OCI-LY3 (cell line): ENCODE measurements around the gene DEAF1.

Experiments used
- H2AFZ ChIP-seq: fragments of 200-600, 300-600 bp; shearing (Covaris generic); 2 replicates; pipeline ENCODE4 v1.6.0; 2014; ENCODE audit warnings: antibody characterized with exemption, low read depth, low read length
- H3K27ac ChIP-seq: fragments of 200-600, 300-600 bp; sonication (generic); 2 replicates; pipeline ENCODE4 v1.5.1; 2014; ENCODE audit warnings: mild to moderate bottlenecking, low read length, moderate library complexity, mixed read lengths
- H3K27me3 ChIP-seq: fragments of 200-600, 300-600 bp; sonication (generic); 2 replicates; pipeline ENCODE4 v1.6.1; 2014; ENCODE audit warnings: low read depth, low read length, mixed read lengths
- H3K36me3 ChIP-seq: fragments of 200-600, 300-600 bp; sonication (generic); replicated peaks from 2 replicates; pipeline ENCODE3; 2014; ENCODE audit warnings: low read depth, low read length, mixed read lengths
- H3K4me1 ChIP-seq: fragments of 300-600, 200-600 bp; sonication (generic); 2 replicates; pipeline ENCODE4 v1.6.1; 2014; ENCODE audit warnings: low read length, mixed read lengths
- H3K4me2 ChIP-seq: fragments of 200-600, 300-600 bp; sonication (generic); 2 replicates; pipeline ENCODE4 v1.6.1; 2014; ENCODE audit warnings: low read length, mixed read lengths
- H3K4me3 ChIP-seq: fragments of 300-600, 200-600 bp; sonication (generic); 2 replicates; pipeline ENCODE4 v1.5.1; 2014; ENCODE audit warnings: antibody characterized with exemption, mild to moderate bottlenecking, low read length, moderate library complexity
- H3K79me2 ChIP-seq: fragments of 300-600, 200-600 bp; shearing (Covaris generic); 2 replicates; pipeline ENCODE4 v1.6.1; 2014; ENCODE audit warnings: mild to moderate bottlenecking, low read length, mixed read lengths
- H3K9ac ChIP-seq: fragments of 300-600, 200-600 bp; shearing (Covaris generic); 2 replicates; pipeline ENCODE4 v1.6.0; 2014; ENCODE audit warnings: mild to moderate bottlenecking, low read length, moderate library complexity
- H3K9me3 ChIP-seq: fragments of 200-600, 300-600 bp; shearing (Covaris generic); 2 replicates; pipeline ENCODE4 v1.6.1; 2014; ENCODE audit warnings: low read length, mixed read lengths; ENCODE audit not compliant: insufficient read depth
- H4K20me1 ChIP-seq: fragments of 200-600, 300-600 bp; sonication (generic); 2 replicates; pipeline ENCODE4 v1.6.1; 2016; ENCODE audit warnings: low read length, mixed read lengths; ENCODE audit not compliant: insufficient read depth
- EZH2phosphoT487 ChIP-seq: fragments of 200-600 bp; shearing (Covaris generic); IDR thresholded peaks from 2 replicates; pipeline ENCODE4 v1.6.1; 2018; ENCODE audit warnings: antibody characterized with exemption, mixed run types, low read depth
- TF ChIP-seq, protein P1 (sequence below): fragments of 200-600, 300-600 bp; sonication (generic); IDR thresholded peaks from 2 replicates; pipeline ENCODE4 v1.5.1; 2014; ENCODE audit warnings: antibody characterized with exemption, low read length, low read depth

The DEAF1 gene

DNA sequence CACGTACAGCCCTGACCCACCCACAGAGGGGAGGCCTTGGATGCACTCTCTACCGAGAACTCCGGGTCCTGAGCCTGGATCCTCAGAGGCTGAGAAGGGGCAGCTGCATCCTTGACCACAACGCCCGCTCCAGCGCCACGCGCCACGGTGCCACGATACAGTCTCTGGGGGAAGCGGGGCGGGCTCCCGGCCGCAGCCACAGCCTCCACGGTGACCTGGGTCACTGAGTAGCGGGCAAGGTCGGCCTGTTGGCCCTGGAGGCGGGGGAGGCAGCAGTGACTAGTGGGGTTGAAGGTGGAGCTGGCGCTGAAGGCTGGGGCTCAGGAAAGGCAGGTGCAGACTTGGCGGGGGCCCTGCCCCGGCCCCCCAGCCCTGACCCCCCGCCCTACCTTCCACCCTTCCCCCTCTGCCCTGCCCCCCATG is 75.4 kb downstream of the DEAF1 start:
- Histone ChIP-seq H3K4me2 (no peak overlapping the region), H3K4me1 (peaks cover 18% of the 10 kb centered on the region), H3K27me3 (no peaks in the 10 kb centered on the region), H3K4me3 (no peak overlapping the region), H3K36me3 (no peaks in the 10 kb centered on the region), H3K9me3 (no peaks in the 10 kb centered on the region), H4K20me1 (no peaks in the 10 kb centered on the region), H2AFZ (no peak overlapping the region), H3K9ac (no peak overlapping the region), H3K79me2 (peaks cover 5% of the 10 kb centered on the region; the same call in 1 of the 2 replicates), H3K27ac (no peak overlapping the region)
- TF ChIP-seq, protein P1, sequence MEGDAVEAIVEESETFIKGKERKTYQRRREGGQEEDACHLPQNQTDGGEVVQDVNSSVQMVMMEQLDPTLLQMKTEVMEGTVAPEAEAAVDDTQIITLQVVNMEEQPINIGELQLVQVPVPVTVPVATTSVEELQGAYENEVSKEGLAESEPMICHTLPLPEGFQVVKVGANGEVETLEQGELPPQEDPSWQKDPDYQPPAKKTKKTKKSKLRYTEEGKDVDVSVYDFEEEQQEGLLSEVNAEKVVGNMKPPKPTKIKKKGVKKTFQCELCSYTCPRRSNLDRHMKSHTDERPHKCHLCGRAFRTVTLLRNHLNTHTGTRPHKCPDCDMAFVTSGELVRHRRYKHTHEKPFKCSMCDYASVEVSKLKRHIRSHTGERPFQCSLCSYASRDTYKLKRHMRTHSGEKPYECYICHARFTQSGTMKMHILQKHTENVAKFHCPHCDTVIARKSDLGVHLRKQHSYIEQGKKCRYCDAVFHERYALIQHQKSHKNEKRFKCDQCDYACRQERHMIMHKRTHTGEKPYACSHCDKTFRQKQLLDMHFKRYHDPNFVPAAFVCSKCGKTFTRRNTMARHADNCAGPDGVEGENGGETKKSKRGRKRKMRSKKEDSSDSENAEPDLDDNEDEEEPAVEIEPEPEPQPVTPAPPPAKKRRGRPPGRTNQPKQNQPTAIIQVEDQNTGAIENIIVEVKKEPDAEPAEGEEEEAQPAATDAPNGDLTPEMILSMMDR: no peak
- no peak for TF ChIP-seq EZH2phosphoT487

DNA sequence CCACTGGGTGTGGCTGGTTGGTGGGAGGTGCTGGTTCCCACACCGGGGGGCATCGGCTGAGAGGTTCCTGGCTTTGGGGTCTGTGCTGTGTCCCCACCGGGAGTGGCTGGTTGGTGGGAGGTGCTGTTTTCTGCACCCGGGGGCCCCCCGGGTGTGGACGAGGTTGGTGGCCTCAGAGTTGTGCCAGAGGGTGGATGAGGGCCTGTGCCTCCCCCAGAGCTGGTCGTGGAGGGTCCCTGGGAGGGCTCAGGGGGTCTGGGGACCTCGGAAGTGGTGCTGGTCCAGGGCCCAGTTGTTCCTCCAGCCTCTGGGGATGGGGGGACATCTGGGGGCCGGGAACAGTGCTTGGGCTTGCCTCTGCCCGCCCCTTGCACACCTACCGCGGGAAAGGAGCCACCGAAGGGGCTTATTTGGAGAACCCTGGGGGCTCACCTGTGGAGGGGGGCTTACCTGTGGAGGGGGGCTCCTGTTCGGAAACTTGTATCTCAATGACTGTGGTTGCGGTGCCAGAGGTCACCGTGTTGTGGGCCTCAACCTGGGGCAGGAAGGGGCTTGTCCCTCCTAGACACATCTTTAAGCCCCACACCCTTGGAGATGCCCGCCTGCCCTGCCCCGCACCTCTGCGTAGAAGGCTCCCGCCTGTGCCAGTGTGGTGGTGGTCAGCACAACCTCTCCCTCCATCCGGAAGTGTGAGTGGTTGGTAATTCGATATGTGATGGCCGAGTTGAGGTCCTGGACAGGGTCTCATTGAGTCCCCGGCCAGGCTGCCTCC is 76.0 kb downstream of the DEAF1 start:
- Histone ChIP-seq H3K27me3 (no peaks in the 10 kb centered on the region), H2AFZ (no peak overlapping the region), H3K4me2 (no peak overlapping the region), H4K20me1 (0 out of 2 replicates have a peak, but pooled peaks cover 2% of the 10 kb centered on the region), H3K9me3 (no peaks in the 10 kb centered on the region), H3K9ac (no peak overlapping the region), H3K4me3 (no peak overlapping the region), H3K4me1 (peaks cover 20% of the 10 kb centered on the region), H3K27ac (no peak overlapping the region), H3K79me2 (peaks cover 5% of the 10 kb centered on the region; the same call in 1 of the 2 replicates), H3K36me3 (no peaks in the 10 kb centered on the region)
- TF ChIP-seq EZH2phosphoT487: no peak
- TF ChIP-seq, protein P1: no peak

DNA sequence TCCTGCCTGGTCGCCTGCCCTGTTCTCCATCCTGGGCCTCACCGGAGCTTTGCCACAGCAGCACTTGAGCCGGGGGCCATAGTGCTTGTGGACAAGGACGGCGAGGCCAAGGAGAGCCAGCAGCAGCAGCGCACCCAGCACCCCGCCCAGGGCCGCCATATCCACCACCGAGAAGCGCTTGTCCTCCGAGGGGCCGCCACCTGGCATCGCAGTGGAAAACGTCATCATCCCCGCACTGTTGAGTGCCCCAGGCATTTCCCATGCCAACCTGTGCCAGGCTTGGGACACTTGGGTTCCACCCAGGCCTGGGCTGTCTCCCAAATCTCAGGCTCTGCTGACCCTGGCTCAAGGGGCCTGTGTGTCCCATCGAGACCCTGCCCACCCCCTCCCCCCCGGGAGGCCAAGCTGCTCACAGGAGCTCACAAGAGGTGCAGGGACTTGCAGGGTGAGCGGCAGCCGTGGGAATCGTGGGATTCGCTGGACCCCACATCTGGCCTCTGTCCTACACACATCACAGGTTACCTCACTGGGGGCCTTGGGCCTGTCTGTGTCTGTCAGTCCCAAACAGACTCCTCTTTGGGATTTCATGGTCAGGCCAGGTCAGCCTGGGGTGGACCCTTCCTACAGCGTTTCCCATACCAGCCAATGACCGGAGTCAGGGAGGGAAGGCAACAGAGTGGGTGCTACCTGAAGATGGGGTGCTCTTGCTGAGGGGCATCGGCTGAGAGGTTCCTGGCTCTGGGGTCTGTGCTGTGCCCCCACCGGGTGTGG is 76.9 kb downstream of the DEAF1 start:
- H3K36me3 ChIP-seq: peaks cover 3% of the 10 kb centered on the region
- peaks cover 20% of the 10 kb centered on the region for H3K4me1 ChIP-seq
- no peak overlapping the region for H3K4me2 ChIP-seq

More for the DNA sequence above, 76.9 kb downstream of the DEAF1 start:
- Histone ChIP-seq H3K79me2 (peaks cover 5% of the 10 kb centered on the region; the same call in 1 of the 2 replicates), H4K20me1 (peaks cover 10% of the 10 kb centered on the region), H3K9ac (no peak overlapping the region), H3K27me3 (no peaks in the 10 kb centered on the region), H2AFZ (no peak overlapping the region), H3K4me3 (no peak overlapping the region), H3K27ac (no peak overlapping the region), H3K9me3 (no peaks in the 10 kb centered on the region)
- no peak for TF ChIP-seq EZH2phosphoT487
- TF ChIP-seq, protein P1: no peak
